ENCODE measurements around the gene PNLIPRP3.

Gene PNLIPRP3

DNA sequence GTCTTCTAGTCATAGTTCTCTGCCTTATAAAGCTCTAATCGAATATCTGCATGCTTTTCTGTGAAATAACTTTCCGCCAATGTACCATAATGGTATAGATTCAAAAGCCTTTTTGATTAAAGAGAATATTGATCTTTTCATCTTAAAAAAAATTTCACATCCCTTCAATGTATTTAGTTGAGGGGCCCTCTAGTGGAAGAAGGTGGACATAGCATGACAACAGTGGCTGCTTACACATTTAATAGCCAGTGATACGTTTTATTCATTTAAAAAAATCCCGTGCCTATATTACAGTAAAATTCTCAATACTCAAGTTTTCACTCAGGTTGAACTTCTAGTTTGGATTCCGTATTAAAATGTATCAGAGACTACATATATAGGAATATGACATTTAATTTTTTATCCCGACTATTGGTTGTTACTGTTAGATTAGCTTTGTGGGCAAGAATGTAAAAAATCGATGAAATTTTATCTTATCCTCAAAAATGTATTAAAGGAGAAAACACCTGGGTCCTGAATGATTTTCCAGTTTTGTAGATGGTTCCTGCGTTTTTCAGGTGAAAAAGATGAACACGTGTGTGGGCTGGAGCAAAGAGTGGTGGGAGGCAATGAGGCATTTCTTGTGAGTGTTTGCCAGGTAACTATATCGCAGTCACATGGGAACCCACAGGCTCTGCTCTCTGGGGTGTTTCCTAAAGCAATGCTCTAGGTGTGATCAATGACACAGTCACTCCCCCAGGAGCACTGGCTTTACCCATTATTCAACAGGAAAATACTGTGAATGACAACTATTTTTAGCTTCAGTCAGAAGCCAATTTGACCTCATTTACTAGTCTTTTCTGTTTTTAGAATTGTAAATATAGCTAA is 94.0 kb downstream of the PNLIPRP3 start:
- Histone ChIP-seq H3K36me3 (ENCODE audit: insufficient read depth, low read length) (no peaks in the 10 kb centered on the region), H3K27ac (ENCODE audit: low read depth, low read length, poor library complexity, severe bottlenecking) (no peak overlapping the region), H3K79me2 (ENCODE audit: insufficient read depth, low read length) (no peaks in the 10 kb centered on the region), H2AFZ (ENCODE audit: low read length) (no peak overlapping the region), H3K9ac (ENCODE audit: low read length) (no peak overlapping the region), H4K20me1 (ENCODE audit: insufficient read depth, low read length) (no peaks in the 10 kb centered on the region), H3K9me2 (ENCODE audit: low read depth, low read length) (no peaks in the 10 kb centered on the region), H3K4me3 (ENCODE audit: low read depth, low read length, poor library complexity, severe bottlenecking) (no peak overlapping the region), H3K27me3 (ENCODE audit: insufficient read depth, low read length) (no peaks in the 10 kb centered on the region), H3K4me1 (ENCODE audit: insufficient read depth, low read length, severe bottlenecking) (no peaks in the 10 kb centered on the region), H3K4me2 (ENCODE audit: low read length) (no peak overlapping the region), H3K9me3 (ENCODE audit: low read length) (no peaks in the 10 kb centered on the region), H3F3A (ENCODE audit: insufficient read depth, low read length) (no peaks in the 10 kb centered on the region)
- peak; percentile 76 for TF ChIP-seq CTCF (IDR thresholded peaks at IDR 0.05; ENCODE audit: low read length)
- no peak for TF ChIP-seq EZH2 (IDR thresholded peaks at IDR 0.05; ENCODE audit: borderline replicate concordance, low read length)

GRCh38 chr10:116522803-116523381 is 95.2 kb downstream of the PNLIPRP3 start:
- Histone ChIP-seq H3K27ac (ENCODE audit: low read depth, low read length, poor library complexity, severe bottlenecking) (no peak overlapping the region), H3K4me1 (ENCODE audit: insufficient read depth, low read length, severe bottlenecking) (no peaks in the 10 kb centered on the region), H3K9ac (ENCODE audit: low read length) (no peak overlapping the region), H3K4me3 (ENCODE audit: low read depth, low read length, poor library complexity, severe bottlenecking) (no peak overlapping the region), H3F3A (ENCODE audit: insufficient read depth, low read length) (no peaks in the 10 kb centered on the region), H4K20me1 (ENCODE audit: insufficient read depth, low read length) (no peaks in the 10 kb centered on the region), H3K36me3 (ENCODE audit: insufficient read depth, low read length) (no peaks in the 10 kb centered on the region), H3K4me2 (ENCODE audit: low read length) (no peak overlapping the region), H3K9me2 (ENCODE audit: low read depth, low read length) (no peaks in the 10 kb centered on the region), H3K27me3 (ENCODE audit: insufficient read depth, low read length) (no peaks in the 10 kb centered on the region), H3K9me3 (ENCODE audit: low read length) (no peaks in the 10 kb centered on the region), H3K79me2 (ENCODE audit: insufficient read depth, low read length) (no peaks in the 10 kb centered on the region), H2AFZ (ENCODE audit: low read length) (no peak overlapping the region)
- TF ChIP-seq EZH2 (IDR thresholded peaks at IDR 0.05; ENCODE audit: borderline replicate concordance, low read length): no peak
- TF ChIP-seq CTCF (IDR thresholded peaks at IDR 0.05; ENCODE audit: low read length): no peak

- no peaks in the 10 kb centered on the region for H4K20me1 ChIP-seq (ENCODE audit: insufficient read depth, low read length)
- no peak overlapping the region for H3K4me3 ChIP-seq (ENCODE audit: low read depth, low read length, poor library complexity, severe bottlenecking)
- H3K27ac ChIP-seq (ENCODE audit: low read depth, low read length, poor library complexity, severe bottlenecking): no peak overlapping the region
- no peak overlapping the region for H3K9ac ChIP-seq (ENCODE audit: low read length)
- H3K9me3 ChIP-seq (ENCODE audit: low read length): no peaks in the 10 kb centered on the region
- TF ChIP-seq CTCF (IDR thresholded peaks at IDR 0.05; ENCODE audit: low read length): no peak
- TF ChIP-seq EZH2 (IDR thresholded peaks at IDR 0.05; ENCODE audit: borderline replicate concordance, low read length): no peak
- no peaks in the 10 kb centered on the region for H3K27me3 ChIP-seq (ENCODE audit: insufficient read depth, low read length)
- H3K9me2 ChIP-seq (ENCODE audit: low read depth, low read length): no peaks in the 10 kb centered on the region
- H3F3A ChIP-seq (ENCODE audit: insufficient read depth, low read length): no peaks in the 10 kb centered on the region
- no peaks in the 10 kb centered on the region for H3K79me2 ChIP-seq (ENCODE audit: insufficient read depth, low read length)
- no peaks in the 10 kb centered on the region for H3K4me1 ChIP-seq (ENCODE audit: insufficient read depth, low read length, severe bottlenecking)
- H3K36me3 ChIP-seq (ENCODE audit: insufficient read depth, low read length): no peaks in the 10 kb centered on the region
- no peak overlapping the region for H3K4me2 ChIP-seq (ENCODE audit: low read length)
- no peak overlapping the region for H2AFZ ChIP-seq (ENCODE audit: low read length)
These were observed 97.1 kb downstream of the PNLIPRP3 start for GRCh38 chr10:116524736-116525135.
